A549 (cell line): ENCODE data around the gene NME7. TPM values are rescaled to one million over a fixed set of nuclear protein-coding genes. Genes with fewer than 3 reads are reported as not detected.

Source experiments
- ATAC-seq, 2 experiments: fragments of 200-7000 bp in 1 of 2; fragments of >200 bp in 1 of 2; cut with Nextera tagmentation in 1 of 2; cut with Tn5 transposase in 1 of 2; 3 replicates each; pipeline versions ENCODE4 v1.8.0 to v1.9.1; 2018 to 2020; ENCODE audit warnings: mild to moderate bottlenecking in 1 of 2, moderate library complexity in 1 of 2
- CTCF ChIA-PET: fragments of 300-600 bp; sonication (Branson Sonifier 250); formaldehyde crosslinking; extraction: SDS; loops from one replicate; lab custom pipeline; 2021; ENCODE audit warnings: antibody characterized with exemption, inconsistent platforms; lab: Yijun Ruan, JAX
- POLR2A ChIA-PET: fragments of 350-600 bp; formaldehyde crosslinking; extraction: SDS; loops from one replicate; lab custom pipeline; 2021; ENCODE audit warnings: antibody characterized with exemption, inconsistent platforms; lab: Yijun Ruan, JAX
- DNase-seq, 2 experiments: peaks; one replicate each; pipeline versions ENCODE4 v3.0.0 to v3.0.0-alpha.2; 2011 to 2016; ENCODE audit warnings: low read depth in 1 of 2, low spot score in 1 of 2
- FAIRE-seq: peaks from 2 replicates; lab custom pipeline; 2011; peaks lifted over from hg19 to GRCh38; lab: Jason Lieb, UNC
- H3K27ac ChIP-seq, 2 experiments: fragments of >200 bp; sonication (Bioruptor Twin); formaldehyde crosslinking; 3 replicates each; pipeline ENCODE4 v1.5.1; 2016 to 2017
- H3K4me1 ChIP-seq: fragments of >200 bp; sonication (Bioruptor Twin); formaldehyde crosslinking; 3 replicates; pipeline ENCODE4 v1.6.1; 2016
- H3K4me2 ChIP-seq: fragments of >200 bp; sonication (Bioruptor Twin); formaldehyde crosslinking; 3 replicates; pipeline ENCODE4 v1.6.1; 2016
- H3K4me3 ChIP-seq: fragments of >200 bp; sonication (Bioruptor Twin); formaldehyde crosslinking; 3 replicates; pipeline ENCODE4 v1.5.1; 2016
- H3K9me3 ChIP-seq: fragments of >200 bp; sonication (Bioruptor Twin); formaldehyde crosslinking; 3 replicates; pipeline ENCODE4 v1.6.1; 2016
- BHLHE40 ChIP-seq: IDR thresholded peaks from 2 replicates; pipeline ENCODE4 v1.6.1; 2012; ENCODE audit warnings: low read depth, low read length, inconsistent platforms
- CBX2 ChIP-seq: fragments of 200-600 bp; sonication (generic); IDR thresholded peaks from 2 replicates; pipeline ENCODE4 v1.6.1; 2016; ENCODE audit warnings: low read depth, mild to moderate bottlenecking, borderline replicate concordance
- CBX8 ChIP-seq: fragments of 200-600 bp; sonication (generic); IDR thresholded peaks from 2 replicates; pipeline ENCODE4 v1.6.1; 2016
- CHD2 ChIP-seq: fragments of 150-350 bp; IDR thresholded peaks from 2 replicates; pipeline ENCODE4 v1.6.1; 2014; ENCODE audit warnings: low read length; ENCODE audit not compliant: partially characterized antibody
- CHD4 ChIP-seq: fragments of 200-600 bp; sonication (generic); IDR thresholded peaks from 2 replicates; pipeline ENCODE4 v1.6.1; 2016; ENCODE audit warnings: antibody characterized with exemption, mild to moderate bottlenecking, borderline replicate concordance
- EHMT2 ChIP-seq: fragments of 200-600 bp; sonication (generic); IDR thresholded peaks from 2 replicates; pipeline ENCODE4 v1.6.1; 2016; ENCODE audit warnings: antibody characterized with exemption, low read depth, mild to moderate bottlenecking, moderate library complexity
- FOSL2 ChIP-seq, 2 experiments: fragments of 450-650 bp in 1 of 2; fragments of >200 bp in 1 of 2; sonication (Bioruptor Twin) in 1 of 2; formaldehyde crosslinking; IDR thresholded peaks; 2 replicates each; pipeline versions ENCODE4 v1.5.0 to v1.6.1; 2016 to 2020; ENCODE audit warnings: mild to moderate bottlenecking in 1 of 2, moderate library complexity in 1 of 2
- GATA3 ChIP-seq: IDR thresholded peaks from 2 replicates; pipeline ENCODE4 v1.6.1; 2012; ENCODE audit warnings: borderline replicate concordance
- HEYL ChIP-seq: fragments of 250-450 bp; sonication (Bioruptor Pico); IDR thresholded peaks from 2 replicates; pipeline ENCODE4 v1.8.0; 2021; ENCODE audit warnings: mild to moderate bottlenecking, moderate library complexity
- HOXB13 ChIP-seq: fragments of 250-450 bp; sonication (Bioruptor Pico); IDR thresholded peaks from 2 replicates; pipeline ENCODE4 v1.5.0; 2020; ENCODE audit warnings: low read depth, mild to moderate bottlenecking, moderate library complexity
- HOXB5 ChIP-seq: fragments of 250-450 bp; sonication (Bioruptor Pico); IDR thresholded peaks from 2 replicates; pipeline ENCODE4 v1.5.0; 2020; ENCODE audit warnings: mild to moderate bottlenecking, moderate library complexity
- JUN ChIP-seq, 2 experiments: fragments of >200 bp; sonication (Bioruptor Twin); formaldehyde crosslinking; IDR thresholded peaks; 2 replicates in 1 of 2; 3 replicates in 1 of 2; pipeline ENCODE4 v1.6.1; 2016 to 2017
- JUNB ChIP-seq: fragments of >200 bp; sonication (Bioruptor Twin); formaldehyde crosslinking; IDR thresholded peaks from 2 replicates; pipeline ENCODE4 v1.6.1; 2016
- MAZ ChIP-seq: fragments of 150-350 bp; IDR thresholded peaks from 2 replicates; pipeline ENCODE4 v1.6.1; 2014; ENCODE audit warnings: antibody characterized with exemption, low read depth, low read length, borderline replicate concordance
- NFE2L2 ChIP-seq: fragments of 150-350 bp; conservative IDR thresholded peaks from 2 replicates; pipeline ENCODE4 v1.6.1; 2014; ENCODE audit warnings: low read length
- PHF8 ChIP-seq: fragments of 200-600 bp; sonication (generic); IDR thresholded peaks from 2 replicates; pipeline ENCODE4 v1.6.1; 2016; ENCODE audit warnings: low read depth, mild to moderate bottlenecking, antibody characterized with exemption, moderate library complexity, borderline replicate concordance
- POLR2A ChIP-seq: IDR thresholded peaks from 2 replicates; pipeline ENCODE4 v1.6.1; 2012; ENCODE audit warnings: mild to moderate bottlenecking, low read length
- POLR2AphosphoS2 ChIP-seq: conservative IDR thresholded peaks from 2 replicates; pipeline ENCODE4 v1.6.1; 2012; ENCODE audit warnings: low read length, improper control_type of control experiment, inconsistent platforms
- RARB ChIP-seq: fragments of 250-450 bp; sonication (Bioruptor Pico); IDR thresholded peaks from 2 replicates; pipeline ENCODE4 v1.8.0; 2021; ENCODE audit warnings: mild to moderate bottlenecking, moderate library complexity
- RCOR1 ChIP-seq: fragments of 150-350 bp; IDR thresholded peaks from 2 replicates; pipeline ENCODE4 v1.6.1; 2014; ENCODE audit warnings: antibody characterized with exemption, low read length, low read depth
- RFX5 ChIP-seq: fragments of 450-650 bp; IDR thresholded peaks from 2 replicates; pipeline ENCODE4 v1.7.1; 2014; ENCODE audit warnings: antibody characterized with exemption, mild to moderate bottlenecking, moderate library complexity
- SREBF2 ChIP-seq: fragments of 450-650 bp; IDR thresholded peaks from 2 replicates; pipeline ENCODE4 v1.6.1; 2014; ENCODE audit warnings: mild to moderate bottlenecking, moderate library complexity
- TFCP2L1 ChIP-seq: fragments of 250-450 bp; sonication (Bioruptor Pico); IDR thresholded peaks from 2 replicates; pipeline ENCODE4 v1.5.0; 2021; ENCODE audit warnings: mild to moderate bottlenecking
- ZFP36 ChIP-seq: fragments of 450-650 bp; IDR thresholded peaks from 2 replicates; pipeline ENCODE4 v1.6.1; 2014; ENCODE audit warnings: borderline replicate concordance; ENCODE audit not compliant: partially characterized antibody
- WGBS: methylation state at CpG from one replicate; pipeline ENCODE4 v1.1.6; 2017; ENCODE audit errors: missing lambda C conversion rate; 5-methylcytosine and 5-hydroxymethylcytosine counted together
- polyA plus RNA-seq, 4 experiments: library from polyadenylated mRNA; depleted of rRNA in 3 of 4; stranded (reverse); fragments of >200 nt; fragmentation: RNase III in 1 of 4; extraction: RNeasy Plus Mini Kit Qiagen cat#74134 plus additional on column Dnase treatment in 1 of 4; gene quantifications; 2 replicates in 3 of 4; 3 replicates in 1 of 4; pipeline ENCODE4 v1.2.3, GENCODE V29; 2011 to 2017
- TF ChIP-seq, protein P1 (sequence below): fragments of 450-650 bp; IDR thresholded peaks from 2 replicates; pipeline ENCODE4 v1.6.1; 2014; ENCODE audit warnings: antibody characterized with exemption
- TF ChIP-seq, protein P2 (sequence below): fragments of 150-350 bp; IDR thresholded peaks from 2 replicates; pipeline ENCODE4 v1.6.1; 2014; ENCODE audit warnings: low read depth, mild to moderate bottlenecking, low read length
- TF ChIP-seq, protein P3 (sequence below): IDR thresholded peaks from 2 replicates; pipeline ENCODE4 v1.6.1; 2012
- TF ChIP-seq, protein P4 (sequence below): IDR thresholded peaks from 2 replicates; pipeline ENCODE4 v1.6.1; 2012; ENCODE audit warnings: low read depth, borderline replicate concordance

NME7 gene
- polyA plus RNA-seq, 2 of the 4 experiments (the other 2 are of a cell fraction), result 39.5 to 62.3 TPM

DNA sequence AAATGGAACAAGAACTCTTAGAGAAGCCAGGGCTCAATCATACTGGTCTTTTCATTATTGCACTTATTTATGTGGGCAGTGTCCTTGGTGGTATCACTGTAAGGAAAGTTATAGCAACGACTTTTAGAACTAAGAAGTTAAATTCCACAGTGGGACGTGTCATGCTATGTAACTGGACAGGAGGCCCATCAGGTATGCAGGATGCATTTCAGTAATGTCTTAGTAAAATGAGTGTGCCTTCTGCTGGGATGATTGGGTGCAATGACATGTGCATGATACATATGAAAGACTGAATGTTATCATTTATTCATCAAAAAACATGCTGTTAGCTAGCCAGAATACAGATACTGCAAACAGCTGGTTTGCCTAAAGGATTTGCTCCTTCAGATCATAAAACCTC is 268.0 kb downstream of the NME7 start:
- TF ChIP-seq, protein P1, sequence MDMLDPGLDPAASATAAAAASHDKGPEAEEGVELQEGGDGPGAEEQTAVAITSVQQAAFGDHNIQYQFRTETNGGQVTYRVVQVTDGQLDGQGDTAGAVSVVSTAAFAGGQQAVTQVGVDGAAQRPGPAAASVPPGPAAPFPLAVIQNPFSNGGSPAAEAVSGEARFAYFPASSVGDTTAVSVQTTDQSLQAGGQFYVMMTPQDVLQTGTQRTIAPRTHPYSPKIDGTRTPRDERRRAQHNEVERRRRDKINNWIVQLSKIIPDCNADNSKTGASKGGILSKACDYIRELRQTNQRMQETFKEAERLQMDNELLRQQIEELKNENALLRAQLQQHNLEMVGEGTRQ, result no peak
- TF ChIP-seq HOXB5 (CRISPR knock-in tag) (no peak), POLR2A (no peak), CBX2 (no peak), EHMT2 (no peak), POLR2AphosphoS2 (no peak), ZFP36 (no peak), MAZ (no peak), NFE2L2 (no peak), SREBF2 (no peak), CHD2 (no peak), RCOR1 (no peak), CBX8 (no peak), PHF8 (no peak), JUN (IDR thresholded peaks at IDR 0.05) (no peak), HEYL (CRISPR knock-in tag) (no peak), CHD4 (no peak), FOSL2 (IDR thresholded peaks at IDR 0.05) (no peak), FOSL2 (CRISPR knock-in tag; IDR thresholded peaks at IDR 0.05) (no peak), BHLHE40 (no peak)
- TF ChIP-seq, protein P2, sequence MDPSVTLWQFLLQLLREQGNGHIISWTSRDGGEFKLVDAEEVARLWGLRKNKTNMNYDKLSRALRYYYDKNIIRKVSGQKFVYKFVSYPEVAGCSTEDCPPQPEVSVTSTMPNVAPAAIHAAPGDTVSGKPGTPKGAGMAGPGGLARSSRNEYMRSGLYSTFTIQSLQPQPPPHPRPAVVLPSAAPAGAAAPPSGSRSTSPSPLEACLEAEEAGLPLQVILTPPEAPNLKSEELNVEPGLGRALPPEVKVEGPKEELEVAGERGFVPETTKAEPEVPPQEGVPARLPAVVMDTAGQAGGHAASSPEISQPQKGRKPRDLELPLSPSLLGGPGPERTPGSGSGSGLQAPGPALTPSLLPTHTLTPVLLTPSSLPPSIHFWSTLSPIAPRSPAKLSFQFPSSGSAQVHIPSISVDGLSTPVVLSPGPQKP, result no peak
- Histone ChIP-seq H3K27ac (no peak overlapping the region), H3K4me3 (no peak overlapping the region), H3K9me3 (no peaks in the 10 kb centered on the region), H3K4me2 (no peak overlapping the region), H3K4me1 (peaks cover 28% of the 10 kb centered on the region)
- CTCF ChIA-PET, result interaction anchor here (1.9 kb wide), 1 partner anchor 249 kb away, joined by 6 read pairs; no protein-coding TSS in a partner anchor
- 63% methylated on average over 2 of the region's 2 CpGs for WGBS
- ATAC-seq (no peak), FAIRE-seq (no peak), DNase-seq (no peak)
- POLR2A ChIA-PET, result no interaction called here

DNA sequence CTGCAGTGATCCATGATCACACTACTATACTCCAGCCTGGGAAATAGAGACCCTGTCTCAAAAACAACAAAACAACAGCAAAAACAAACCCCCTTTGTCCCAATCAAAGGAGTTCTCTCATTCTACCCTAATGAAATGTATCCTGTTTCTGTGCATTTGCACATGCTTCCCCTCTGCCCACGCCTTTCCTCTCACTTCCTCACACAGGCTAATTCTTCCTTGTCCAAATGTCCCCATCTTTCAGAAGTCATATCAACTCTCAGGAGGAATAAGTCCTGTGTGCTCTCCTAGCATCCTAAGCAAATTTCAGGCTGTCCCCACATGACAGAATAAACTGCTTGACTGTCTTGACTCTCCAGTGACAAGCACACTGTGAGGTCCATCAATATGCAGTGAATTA is 269.2 kb downstream of the NME7 start:
- no peaks in the 10 kb centered on the region for H3K9me3 ChIP-seq
- DNase-seq (no peak), FAIRE-seq (no peak), ATAC-seq (no peak)
- H3K4me1 ChIP-seq, result peaks cover 18% of the 10 kb centered on the region
- H3K4me2 ChIP-seq, result no peak overlapping the region
- TF ChIP-seq, protein P1, result no peak
- TF ChIP-seq HOXB5 (CRISPR knock-in tag), result no peak
- TF ChIP-seq, protein P3, sequence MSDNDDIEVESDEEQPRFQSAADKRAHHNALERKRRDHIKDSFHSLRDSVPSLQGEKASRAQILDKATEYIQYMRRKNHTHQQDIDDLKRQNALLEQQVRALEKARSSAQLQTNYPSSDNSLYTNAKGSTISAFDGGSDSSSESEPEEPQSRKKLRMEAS, result no peak
- TF ChIP-seq PHF8, result no peak
- no peak for TF ChIP-seq HOXB13 (CRISPR knock-in tag)
- TF ChIP-seq RFX5, result no peak
- TF ChIP-seq GATA3, result no peak
- no peak for TF ChIP-seq JUNB
- TF ChIP-seq, protein P4, sequence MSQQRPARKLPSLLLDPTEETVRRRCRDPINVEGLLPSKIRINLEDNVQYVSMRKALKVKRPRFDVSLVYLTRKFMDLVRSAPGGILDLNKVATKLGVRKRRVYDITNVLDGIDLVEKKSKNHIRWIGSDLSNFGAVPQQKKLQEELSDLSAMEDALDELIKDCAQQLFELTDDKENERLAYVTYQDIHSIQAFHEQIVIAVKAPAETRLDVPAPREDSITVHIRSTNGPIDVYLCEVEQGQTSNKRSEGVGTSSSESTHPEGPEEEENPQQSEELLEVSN, result no peak
- TF ChIP-seq TFCP2L1 (CRISPR knock-in tag), result no peak
- no peak for TF ChIP-seq RARB (CRISPR knock-in tag)
- whole genome bisulfite sequencing, result 89% methylated on average over 1 of the region's 1 CpG
- no peak overlapping the region for H3K27ac ChIP-seq
- ChIA-PET CTCF (no interaction called here), POLR2A (interaction anchor here (1.5 kb wide), 1 partner anchor 8 kb away, joined by 3 read pairs; the partner anchor contains the start of gene ATP1B1)
- no peak overlapping the region for H3K4me3 ChIP-seq
